HepG2 (cell line): ENCODE measurements around the gene ZBP1. TPM values are rescaled to one million over a fixed set of nuclear protein-coding genes. Genes with fewer than 3 reads are reported as not detected.

Experiments
- ARID4A ChIP-seq: sonication (generic); formaldehyde crosslinking; IDR thresholded peaks from 2 replicates; pipeline ENCODE4 v1.5.0; 2020; ENCODE audit warnings: mild to moderate bottlenecking, missing genetic modification reagents, borderline replicate concordance
- ATF2 ChIP-seq: sonication (generic); formaldehyde crosslinking; IDR thresholded peaks from 2 replicates; pipeline ENCODE4 v1.4.0; 2020; ENCODE audit warnings: missing genetic modification reagents
- FLYWCH1 ChIP-seq: sonication (generic); formaldehyde crosslinking; IDR thresholded peaks from 2 replicates; pipeline ENCODE4 v1.8.1; 2023; ENCODE audit warnings: mild to moderate bottlenecking, missing genetic modification reagents
- FOXK1 ChIP-seq: sonication (generic); formaldehyde crosslinking; IDR thresholded peaks from 2 replicates; pipeline ENCODE4 v1.4.0; 2020; ENCODE audit warnings: low read depth, missing genetic modification reagents, borderline replicate concordance
- HOXA5 ChIP-seq: sonication (generic); formaldehyde crosslinking; IDR thresholded peaks from 2 replicates; pipeline ENCODE4 v1.4.0; 2020; ENCODE audit warnings: missing genetic modification reagents
- IKZF4 ChIP-seq: sonication (generic); formaldehyde crosslinking; IDR thresholded peaks from 2 replicates; pipeline ENCODE4 v1.5.1; 2020; ENCODE audit warnings: borderline replicate concordance, mild to moderate bottlenecking, low read depth, missing genetic modification reagents; ENCODE audit errors: not compliant biosample characterization
- MIER3 ChIP-seq: IDR thresholded peaks from 2 replicates; pipeline ENCODE4 v1.6.1; 2016; ENCODE audit warnings: missing compliant biosample characterization, borderline replicate concordance
- MTF2 ChIP-seq: sonication (generic); formaldehyde crosslinking; IDR thresholded peaks from 2 replicates; pipeline ENCODE4 v1.5.0; 2020; ENCODE audit warnings: missing genetic modification reagents, borderline replicate concordance
- NR2F2 ChIP-seq: IDR thresholded peaks from 2 replicates; pipeline ENCODE4 v1.6.1; 2012; ENCODE audit warnings: low read depth, inconsistent platforms, borderline replicate concordance
- RFX3 ChIP-seq: IDR thresholded peaks from 2 replicates; pipeline ENCODE4 v1.6.1; 2016; ENCODE audit warnings: missing biosample characterization, missing genetic modification reagents
- RXRB ChIP-seq: IDR thresholded peaks from 2 replicates; pipeline ENCODE4 v1.6.1; 2016; ENCODE audit warnings: borderline replicate concordance, missing genetic modification reagents, missing compliant biosample characterization
- SMC3 ChIP-seq: IDR thresholded peaks from 2 replicates; pipeline ENCODE4 v1.6.1; 2011; ENCODE audit warnings: low read length, improper control_type of control experiment
- TARDBP ChIP-seq: sonication (generic); formaldehyde crosslinking; IDR thresholded peaks from 2 replicates; pipeline ENCODE4 v1.8.0; 2022; ENCODE audit warnings: mild to moderate bottlenecking, missing genetic modification reagents
- TCF7 ChIP-seq: sonication (generic); IDR thresholded peaks from 2 replicates; pipeline ENCODE4 v1.6.1; 2016; ENCODE audit warnings: antibody characterized with exemption, low read depth
- TEAD3 ChIP-seq: optimal IDR thresholded peaks from 2 replicates; pipeline ENCODE3; 2016; ENCODE audit warnings: borderline replicate concordance
- ZFY ChIP-seq: sonication (generic); formaldehyde crosslinking; IDR thresholded peaks from 2 replicates; pipeline ENCODE4 v1.4.0; 2020; ENCODE audit warnings: missing genetic modification reagents
- ZNF142 ChIP-seq: sonication (generic); formaldehyde crosslinking; IDR thresholded peaks from 2 replicates; pipeline ENCODE4 v1.4.0; 2020; ENCODE audit warnings: missing genetic modification reagents
- ZNF432 ChIP-seq: sonication (generic); formaldehyde crosslinking; IDR thresholded peaks from 2 replicates; pipeline ENCODE4 v1.5.0; 2020; ENCODE audit warnings: missing genetic modification reagents, mild to moderate bottlenecking, borderline replicate concordance
- ZNF703 ChIP-seq: sonication (generic); formaldehyde crosslinking; IDR thresholded peaks from 2 replicates; pipeline ENCODE4 v1.5.1; 2020; ENCODE audit warnings: missing genetic modification reagents, mild to moderate bottlenecking, moderate library complexity, borderline replicate concordance
- polyA plus RNA-seq, 8 experiments: library from polyadenylated mRNA; depleted of rRNA in 3 of 8; stranded (reverse) in 7 of 8; unstranded in 1 of 8; fragments of >200 nt; fragmentation: Illumina TruSeq in 4 of 8; extraction: Trizol in 4 of 8; gene quantifications; 2 replicates each; pipeline versions ENCODE4 v1.2.1 to v1.2.3, GENCODE V29; 2011 to 2016; ENCODE audit warnings: low read depth in 4 of 8, missing spikeins in 1 of 8, mixed read lengths in 1 of 8; ENCODE audit not compliant: insufficient read depth in 1 of 8
- total RNA-seq, 5 experiments: library from RNA; depleted of rRNA; stranded (reverse); fragments of >200 nt; fragmentation: Illumina TruSeq; extraction: Trizol; gene quantifications; 2 replicates each; pipeline ENCODE4 v1.2.3, GENCODE V29; 2016; ENCODE audit warnings: low read depth in 1 of 5

ZBP1 gene
- total and polyA plus RNA-seq, 2 of the 13 experiments (the other 11 are each of a cell fraction or from before 2014, with no cell fraction given) = not detected

- TF ChIP-seq ARID4A (CRISPR knock-in tag) = peak; percentile 45; the same call in 1 of the 2 replicates
- TF ChIP-seq SMC3 = no peak; the same call in 1 of the 2 replicates
- TF ChIP-seq IKZF4 (CRISPR knock-in tag) = no peak
- peak; percentile 33; the same call in 1 of the 2 replicates for TF ChIP-seq MIER3 (CRISPR knock-in tag)
- peak; percentile 42 for TF ChIP-seq TEAD3 (CRISPR knock-in tag)
- TF ChIP-seq FOXK1 (CRISPR knock-in tag) = peak; percentile 85
- TF ChIP-seq NR2F2 = peak; percentile 72
- TF ChIP-seq ATF2 (CRISPR knock-in tag) = no peak
- no peak for TF ChIP-seq ZNF432 (CRISPR knock-in tag)
- TF ChIP-seq TARDBP = 0 out of 2 replicates have a peak, but pooled peaks have one; percentile 12
- TF ChIP-seq TCF7 = no peak
- TF ChIP-seq RFX3 = peak; percentile 73
- no peak for TF ChIP-seq HOXA5 (CRISPR knock-in tag)
- TF ChIP-seq RXRB (CRISPR knock-in tag) = peak; percentile 96
- TF ChIP-seq MTF2 (CRISPR knock-in tag) = no peak
- no peak for TF ChIP-seq ZNF703 (CRISPR knock-in tag)
- no peak for TF ChIP-seq ZNF142 (CRISPR knock-in tag)
- TF ChIP-seq ZFY (CRISPR knock-in tag) = no peak
- TF ChIP-seq FLYWCH1 (CRISPR knock-in tag) = no peak
Observed at GRCh38 chr20:57555457-57556184, 64.6 kb downstream of the ZBP1 start (continued).
